GM19438 (cell line): ENCODE data around the gene UBE2R2.
"Not testable (repeated sequence)": the region's sequence is repeated elsewhere in the genome, so short reads cannot be mapped to it uniquely, and the experiment has no call there.

Source experiments
- ATAC-seq: cut with Tn5 transposase; IDR thresholded peaks from one replicate; pipeline ENCODE4 v1.9.1; 2021; ENCODE audit warnings: low read depth; ENCODE audit not compliant: unreplicated experiment

The UBE2R2 gene

GRCh38 chr9:33923998-33924701 is 107.2 kb downstream of the UBE2R2 start:
- ATAC-seq: no peak

- ATAC-seq: no peak
Measured at GRCh38 chr9:33924978-33925797, 108.2 kb downstream of the UBE2R2 start.

- no peak for ATAC-seq
Measured at GRCh38 chr9:33926746-33927485, 110.0 kb downstream of the UBE2R2 start.

GRCh38 chr9:33927694-33928093 is 110.7 kb downstream of the UBE2R2 start:
- no peak for ATAC-seq

- ATAC-seq: no peak
Measured at GRCh38 chr9:33931326-33931725, 114.4 kb downstream of the UBE2R2 start.

- ATAC-seq: no peak
Measured at GRCh38 chr9:33932078-33932807, 115.3 kb downstream of the UBE2R2 start.

GRCh38 chr9:33934188-33934878 is 117.4 kb downstream of the UBE2R2 start:
- ATAC-seq: no peak

- ATAC-seq: no peak
Measured at GRCh38 chr9:33939924-33940874, 123.2 kb downstream of the UBE2R2 start.

GRCh38 chr9:33942471-33943083 is 125.6 kb downstream of the UBE2R2 start:
- no peak for ATAC-seq

- ATAC-seq: no peak
Measured at GRCh38 chr9:33943389-33943788, 126.4 kb downstream of the UBE2R2 start.

- ATAC-seq: no peak
Measured at GRCh38 chr9:33946779-33947535, 130.0 kb downstream of the UBE2R2 start.

GRCh38 chr9:33950371-33950770 is 133.4 kb downstream of the UBE2R2 start:
- ATAC-seq: no peak

GRCh38 chr9:33952066-33952465 is 135.1 kb downstream of the UBE2R2 start:
- no peak for ATAC-seq

- no peak for ATAC-seq
Measured at GRCh38 chr9:33956544-33956943, 139.6 kb downstream of the UBE2R2 start.

GRCh38 chr9:33959725-33960124 is 142.8 kb downstream of the UBE2R2 start:
- no peak for ATAC-seq

GRCh38 chr9:33962468-33962867 is 145.5 kb downstream of the UBE2R2 start:
- not testable (repeated sequence) for ATAC-seq

- ATAC-seq: no peak
Measured at GRCh38 chr9:33964086-33964768, 147.3 kb downstream of the UBE2R2 start.
